ENCODE measurements around the gene CTNS. TPM values are rescaled to one million over a fixed set of nuclear protein-coding genes. Genes with fewer than 3 reads are reported as not detected.
"Not testable (repeated sequence)": the region's sequence is repeated elsewhere in the genome, so short reads cannot be mapped to it uniquely, and the experiment has no call there.

The CTNS gene
- total and polyA plus RNA-seq, 8 donors: 4.0 to 74.5 (median 11.9) TPM

DNA sequence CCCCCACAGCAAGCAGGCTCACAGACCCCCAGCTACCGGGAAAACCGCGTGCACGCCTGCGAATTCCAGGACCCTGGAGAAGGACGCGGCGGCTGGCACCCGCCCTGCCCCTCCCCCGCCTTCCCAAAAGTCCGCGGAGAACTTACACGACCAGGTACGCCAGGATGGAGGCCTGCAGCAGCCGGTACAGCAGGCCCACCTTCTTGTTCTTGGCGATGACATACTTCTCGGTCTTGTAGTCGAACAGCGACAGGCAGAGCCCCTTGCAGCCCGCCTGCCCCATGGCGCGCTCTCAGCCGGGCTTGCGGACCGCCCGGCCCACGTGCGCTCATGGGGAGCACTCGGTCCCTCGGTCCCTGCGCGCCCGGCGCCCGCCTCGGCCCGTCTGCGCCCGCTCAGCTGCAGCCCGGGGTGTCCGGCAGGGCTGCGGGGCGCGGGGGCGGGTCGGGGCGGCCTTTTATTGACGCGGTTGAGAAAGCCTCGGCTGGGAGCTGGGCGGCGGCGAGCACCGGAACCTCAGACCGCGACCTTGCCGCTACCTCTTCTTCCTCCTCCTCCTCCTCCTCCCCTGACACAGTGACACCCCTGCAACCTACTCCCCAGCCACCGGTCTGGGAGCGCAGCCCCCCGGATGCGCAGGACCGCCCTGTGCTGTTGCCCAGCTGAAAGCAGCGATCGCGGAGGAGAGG lies 59.3 kb downstream of the CTNS start, which contains the start of gene P2RX5:
Gene P2RX5 (minus strand): TSS at position 433 of the 689 bp plus-strand sequence. CDS start 150 bp downstream, at position 283.
- H3K4me3 ChIP-seq: peak within 1 kb of the TSS; percentile 44 to 69 (median 50)
- H3K36me3 ChIP-seq: no peaks in the 10 kb centered on the region
- peak in 1 of 2 donors; percentile 62 for DNase-seq
- intact Hi-C loops (cut with DNase I; ENCODE audit: low total_unique reads): no loop called here
- H3K4me1 ChIP-seq: peaks cover 16 to 27% (median 23%) of the 10 kb centered on the region in 4 donors
- 0 to 2% (median 1%) methylated on average over 32 to 65 of the region's 65 CpGs for WGBS, 5 donors
- peaks cover 0 to 13% (median 10%) of the 10 kb centered on the region in 4 donors for H3K9me3 ChIP-seq
- H3K27ac ChIP-seq: peak within 1 kb of the TSS in 1 of 5 donors; percentile 16
- H3K27me3 ChIP-seq: peaks cover 0 to 76% (median 32%) of the 10 kb centered on the region in 3 donors
- TF ChIP-seq POLR2A (IDR thresholded peaks at IDR 0.05): no peak
- TF ChIP-seq EP300 (IDR thresholded peaks at IDR 0.05): no peak
- no peak for TF ChIP-seq POLR2AphosphoS5 (IDR thresholded peaks at IDR 0.05)
- TF ChIP-seq, protein P1, sequence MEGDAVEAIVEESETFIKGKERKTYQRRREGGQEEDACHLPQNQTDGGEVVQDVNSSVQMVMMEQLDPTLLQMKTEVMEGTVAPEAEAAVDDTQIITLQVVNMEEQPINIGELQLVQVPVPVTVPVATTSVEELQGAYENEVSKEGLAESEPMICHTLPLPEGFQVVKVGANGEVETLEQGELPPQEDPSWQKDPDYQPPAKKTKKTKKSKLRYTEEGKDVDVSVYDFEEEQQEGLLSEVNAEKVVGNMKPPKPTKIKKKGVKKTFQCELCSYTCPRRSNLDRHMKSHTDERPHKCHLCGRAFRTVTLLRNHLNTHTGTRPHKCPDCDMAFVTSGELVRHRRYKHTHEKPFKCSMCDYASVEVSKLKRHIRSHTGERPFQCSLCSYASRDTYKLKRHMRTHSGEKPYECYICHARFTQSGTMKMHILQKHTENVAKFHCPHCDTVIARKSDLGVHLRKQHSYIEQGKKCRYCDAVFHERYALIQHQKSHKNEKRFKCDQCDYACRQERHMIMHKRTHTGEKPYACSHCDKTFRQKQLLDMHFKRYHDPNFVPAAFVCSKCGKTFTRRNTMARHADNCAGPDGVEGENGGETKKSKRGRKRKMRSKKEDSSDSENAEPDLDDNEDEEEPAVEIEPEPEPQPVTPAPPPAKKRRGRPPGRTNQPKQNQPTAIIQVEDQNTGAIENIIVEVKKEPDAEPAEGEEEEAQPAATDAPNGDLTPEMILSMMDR (IDR thresholded peaks at IDR 0.05): no peak

DNA sequence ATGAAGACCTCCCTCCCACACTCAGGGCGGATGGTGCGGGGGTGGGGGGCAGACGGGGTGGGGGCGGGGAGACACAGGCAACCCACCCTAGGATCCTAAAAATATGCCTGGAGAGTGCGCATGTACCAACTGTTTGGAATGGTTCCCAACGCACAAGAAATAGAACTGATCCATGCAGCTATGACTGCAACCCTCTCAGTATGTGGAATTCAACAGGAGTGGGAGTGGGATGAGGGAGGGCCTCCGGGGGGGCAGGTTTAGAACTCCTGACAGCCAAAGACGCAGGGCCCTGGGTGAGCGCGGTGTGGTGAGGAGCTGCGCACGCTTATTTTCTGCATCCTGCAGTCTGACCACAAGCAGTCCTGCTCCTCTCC lies 60.5 kb downstream of the CTNS start:
- peaks cover 0 to 64% (median 32%) of the 10 kb centered on the region in 3 donors for H3K27me3 ChIP-seq
- H3K27ac ChIP-seq: no peak overlapping the region
- TF ChIP-seq, protein P1 (IDR thresholded peaks at IDR 0.05): no peak
- TF ChIP-seq POLR2A (IDR thresholded peaks at IDR 0.05): no peak
- no peak for TF ChIP-seq EP300 (IDR thresholded peaks at IDR 0.05)
- no peak for TF ChIP-seq POLR2AphosphoS5 (IDR thresholded peaks at IDR 0.05)
- H3K4me3 ChIP-seq: no peak overlapping the region
- 51 to 66% (median 54%) methylated on average over 9 to 12 of the region's 12 CpGs for WGBS, 5 donors
- H3K9me3 ChIP-seq: peaks cover 0 to 13% (median 10%) of the 10 kb centered on the region in 4 donors
- no peak for DNase-seq
- H3K36me3 ChIP-seq: no peaks in the 10 kb centered on the region
- intact Hi-C loops (cut with DNase I; ENCODE audit: low total_unique reads): no loop called here
- peaks cover 16 to 27% (median 23%) of the 10 kb centered on the region in 4 donors for H3K4me1 ChIP-seq

DNA sequence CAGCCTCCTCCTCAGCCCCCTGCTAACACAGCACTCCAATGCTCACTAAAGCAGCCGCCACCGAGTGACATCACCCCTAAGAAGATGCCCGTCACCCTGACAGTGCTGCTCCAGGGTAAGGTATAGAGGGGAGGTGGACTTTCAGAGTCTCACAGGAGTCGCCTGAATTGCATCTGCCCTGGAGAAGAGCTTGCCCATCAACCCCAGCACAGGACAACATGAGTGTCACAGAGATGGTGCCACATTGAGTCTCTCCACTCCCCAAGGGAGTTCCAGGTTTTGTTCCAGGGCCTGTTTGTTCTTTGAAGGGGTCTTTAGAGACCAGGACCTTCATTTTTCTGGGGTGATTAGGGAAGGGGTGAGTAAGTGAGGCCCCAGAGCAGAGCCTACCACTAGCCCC lies 61.6 kb downstream of the CTNS start:
- intact Hi-C loops (cut with DNase I; ENCODE audit: low total_unique reads): no loop called here
- DNase-seq: no peak
- no peak for TF ChIP-seq EP300 (IDR thresholded peaks at IDR 0.05)
- no peak for TF ChIP-seq POLR2AphosphoS5 (IDR thresholded peaks at IDR 0.05)
- TF ChIP-seq, protein P1 (IDR thresholded peaks at IDR 0.05): no peak
- no peak for TF ChIP-seq POLR2A (IDR thresholded peaks at IDR 0.05)
- H3K27me3 ChIP-seq: peaks cover 0 to 56% (median 32%) of the 10 kb centered on the region in 3 donors
- H3K27ac ChIP-seq: no peak overlapping the region
- H3K4me3 ChIP-seq: no peak overlapping the region
- H3K4me1 ChIP-seq: peaks cover 16 to 27% (median 23%) of the 10 kb centered on the region in 4 donors
- no peaks in the 10 kb centered on the region for H3K36me3 ChIP-seq
- peaks cover 0 to 13% (median 10%) of the 10 kb centered on the region in 4 donors for H3K9me3 ChIP-seq
- 75 to 88% (median 80%) methylated on average over 2 to 4 of the region's 4 CpGs for WGBS, 5 donors

DNA sequence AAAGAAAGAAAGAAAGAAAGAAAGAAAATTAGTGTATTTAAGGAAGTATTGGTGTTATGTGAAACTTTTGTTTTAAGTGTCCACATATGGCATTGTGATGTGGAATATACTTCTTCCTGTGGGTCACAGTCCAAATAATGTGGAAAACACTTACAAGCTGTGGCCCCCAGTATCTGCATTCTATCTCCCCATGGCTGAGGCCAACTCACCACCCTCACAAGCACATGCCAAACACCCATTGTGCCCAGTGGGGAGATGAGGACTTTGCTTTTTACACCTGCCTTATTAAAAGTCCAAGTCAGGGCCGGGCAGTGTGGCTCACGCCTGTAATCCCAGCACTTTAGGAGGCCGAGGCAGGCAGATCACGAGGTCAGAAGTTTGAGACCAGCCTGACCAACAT lies 63.4 kb downstream of the CTNS start:
- peaks cover 0 to 13% (median 10%) of the 10 kb centered on the region in 4 donors for H3K9me3 ChIP-seq
- no peaks in the 10 kb centered on the region for H3K36me3 ChIP-seq
- intact Hi-C loops (cut with DNase I; ENCODE audit: low total_unique reads): no loop called here
- 85 to 93% (median 89%) methylated on average over 4 of the region's 4 CpGs for WGBS, 5 donors
- H3K4me1 ChIP-seq: peaks cover 14 to 21% (median 20%) of the 10 kb centered on the region in 4 donors
- H3K4me3 ChIP-seq: no peak overlapping the region
- H3K27ac ChIP-seq: no peak overlapping the region
- no peak for DNase-seq
- TF ChIP-seq, protein P1 (IDR thresholded peaks at IDR 0.05): no peak
- TF ChIP-seq POLR2AphosphoS5 (IDR thresholded peaks at IDR 0.05) (no peak), POLR2A (IDR thresholded peaks at IDR 0.05) (no peak), EP300 (IDR thresholded peaks at IDR 0.05) (no peak)
- peaks cover 0 to 37% (median 27%) of the 10 kb centered on the region in 3 donors for H3K27me3 ChIP-seq

- H3K4me3 ChIP-seq; DNase-seq; H3K4me1 ChIP-seq; H3K36me3 ChIP-seq; intact Hi-C loops (cut with DNase I; ENCODE audit: low total_unique reads); H3K27ac ChIP-seq: not testable (repeated sequence)
- Histone ChIP-seq H3K27me3 (peaks cover 0 to 16% (median 5%) of the 10 kb centered on the region in 3 donors), H3K9me3 (peaks cover 0 to 13% (median 10%) of the 10 kb centered on the region in 4 donors)
- 82 to 92% (median 84%) methylated on average over 7 of the region's 7 CpGs for WGBS, 5 donors
These were observed 65.5 kb downstream of the CTNS start for GRCh38 chr17:3702041-3702539.

Data from stomach (tissue), 9 donors.